H1 (cell line): Measurements from ENCODE around the gene THUMPD2. TPM values are rescaled to one million over a fixed set of nuclear protein-coding genes. Genes with fewer than 3 reads are reported as not detected.

Experiments used
- CTCF ChIA-PET: fragments of 300-600 bp; sonication (Branson Sonifier 250); formaldehyde crosslinking; loops from one replicate; lab custom pipeline; 2021; ENCODE audit not compliant: partially characterized antibody; lab: Charles Lee
- POLR2A ChIA-PET: fragments of 300-600 bp; sonication (Branson Sonifier 250); formaldehyde crosslinking; loops from one replicate; lab custom pipeline; 2021; ENCODE audit warnings: inconsistent platforms; ENCODE audit not compliant: partially characterized antibody; lab: Charles Lee
- DNase-seq, 2 experiments: peaks; one replicate each; pipeline versions ENCODE4 v3.0.0 to v3.0.0-alpha.2; 2010 to 2022; ENCODE audit warnings: low spot score in 2 of 2, low read depth in 1 of 2, mixed read lengths in 1 of 2
- FAIRE-seq: peaks from 2 replicates; lab custom pipeline; 2011; peaks lifted over from hg19 to GRCh38; lab: Jason Lieb, UNC
- H2AFZ ChIP-seq: 2 replicates; pipeline ENCODE4 v1.8.1; 2012; ENCODE audit warnings: low read length, inconsistent platforms
- H2AK5ac ChIP-seq: 2 replicates; pipeline ENCODE4 v1.6.1; 2013; ENCODE audit warnings: low read depth, low read length
- H2BK120ac ChIP-seq: replicated peaks from 2 replicates; pipeline ENCODE3; 2013; ENCODE audit warnings: low read depth, low read length, inconsistent platforms
- H2BK12ac ChIP-seq: 2 replicates; pipeline ENCODE4 v1.6.1; 2013; ENCODE audit warnings: low read depth, low read length
- H2BK15ac ChIP-seq: 2 replicates; pipeline ENCODE4 v1.6.1; 2013; ENCODE audit warnings: low read length
- H2BK20ac ChIP-seq: 2 replicates; pipeline ENCODE4 v1.6.1; 2013; ENCODE audit warnings: low read length
- H2BK5ac ChIP-seq: 2 replicates; pipeline ENCODE4 v1.6.1; 2013; ENCODE audit warnings: low read depth, low read length
- H3K14ac ChIP-seq: 2 replicates; pipeline ENCODE4 v1.6.1; 2013; ENCODE audit warnings: inconsistent platforms; ENCODE audit not compliant: insufficient read length
- H3K18ac ChIP-seq: 2 replicates; pipeline ENCODE4 v1.6.1; 2013; ENCODE audit warnings: low read length; ENCODE audit errors: extremely low read depth
- H3K23ac ChIP-seq: 2 replicates; pipeline ENCODE4 v1.6.1; 2013; ENCODE audit warnings: inconsistent platforms; ENCODE audit not compliant: insufficient read length
- H3K23me2 ChIP-seq: 2 replicates; pipeline ENCODE4 v1.6.1; 2013; ENCODE audit warnings: low read depth, low read length
- H3K27ac ChIP-seq: 2 replicates; pipeline ENCODE4 v1.6.1; 2011; ENCODE audit warnings: low read depth, low read length, inconsistent platforms
- H3K27me3 ChIP-seq, 4 experiments: replicated peaks in 1 of 4; 1 replicate in 1 of 4; 2 replicates in 3 of 4; pipeline versions ENCODE4 v1.6.1 to v1.8.1; 2011 to 2013; ENCODE audit warnings: low read length in 3 of 4, mild to moderate bottlenecking in 3 of 4, inconsistent platforms in 2 of 4, mixed read lengths in 2 of 4, moderate library complexity in 1 of 4; ENCODE audit not compliant: control insufficient read depth in 3 of 4, insufficient read depth in 3 of 4; ENCODE audit errors: extremely low read depth in 1 of 4
- H3K36me3 ChIP-seq, 4 experiments: 2 replicates each; pipeline versions ENCODE4 v1.6.1 to v1.8.1; 2011 to 2013; ENCODE audit warnings: mild to moderate bottlenecking in 4 of 4, low read length in 3 of 4, moderate library complexity in 2 of 4, control low read depth in 1 of 4, inconsistent platforms in 1 of 4; ENCODE audit not compliant: insufficient read depth in 4 of 4, control insufficient read depth in 2 of 4
- H3K4ac ChIP-seq: replicated peaks from 2 replicates; pipeline ENCODE3; 2013; ENCODE audit warnings: low read length, low read depth, mixed read lengths, inconsistent platforms; ENCODE audit not compliant: insufficient read length
- H3K4me1 ChIP-seq, 4 experiments: replicated peaks in 1 of 4; 1 replicate in 1 of 4; 2 replicates in 3 of 4; pipeline versions ENCODE4 v1.6.1 to v1.8.1; 2011 to 2013; ENCODE audit warnings: low read length in 3 of 4, inconsistent platforms in 2 of 4, mixed read lengths in 1 of 4; ENCODE audit not compliant: insufficient read depth in 4 of 4, control insufficient read depth in 3 of 4
- H3K4me2 ChIP-seq, 2 experiments: 2 replicates each; pipeline versions ENCODE4 v1.6.1 to v1.8.1; 2011 to 2013; ENCODE audit warnings: low read depth in 2 of 2, low read length in 2 of 2, control low read depth in 1 of 2, inconsistent platforms in 1 of 2, mild to moderate bottlenecking in 1 of 2; ENCODE audit not compliant: insufficient read depth in 1 of 2
- H3K4me3 ChIP-seq, 4 experiments: fragments of 200-600, 300-600 bp in 1 of 4; sonication (generic), shearing (Covaris generic), sonication (Bioruptor Twin) in 1 of 4; 2 replicates each; pipeline versions ENCODE4 v1.5.1 to v1.8.1; 2011 to 2016; ENCODE audit warnings: low read length in 4 of 4, low read depth in 3 of 4, control low read depth in 2 of 4, inconsistent platforms in 2 of 4, mild to moderate bottlenecking in 2 of 4, mixed read lengths in 1 of 4, moderate library complexity in 1 of 4; ENCODE audit not compliant: insufficient read depth in 2 of 4; ENCODE audit errors: extremely low read depth in 1 of 4
- H3K56ac ChIP-seq: replicated peaks from 2 replicates; pipeline ENCODE3; 2013; ENCODE audit warnings: low read depth, mild to moderate bottlenecking, mixed read lengths, low read length, inconsistent platforms; ENCODE audit not compliant: insufficient read length
- H3K79me1 ChIP-seq: 2 replicates; pipeline ENCODE4 v1.6.1; 2013; ENCODE audit warnings: low read depth, low read length, control low read depth
- H3K79me2 ChIP-seq, 2 experiments: 2 replicates each; pipeline versions ENCODE4 v1.6.1 to v1.8.1; 2012 to 2013; ENCODE audit warnings: low read length in 2 of 2, mild to moderate bottlenecking in 2 of 2, inconsistent platforms in 1 of 2; ENCODE audit not compliant: insufficient read depth in 2 of 2, control insufficient read depth in 1 of 2
- H3K9ac ChIP-seq, 4 experiments: replicated peaks in 1 of 4; 1 replicate in 1 of 4; 2 replicates in 3 of 4; pipeline versions ENCODE4 v1.6.1 to v1.8.1; 2011 to 2013; ENCODE audit warnings: low read depth in 3 of 4, low read length in 3 of 4, control low read depth in 2 of 4, mild to moderate bottlenecking in 2 of 4, moderate library complexity in 2 of 4, inconsistent platforms in 1 of 4; ENCODE audit errors: extremely low read depth in 1 of 4
- H3K9me3 ChIP-seq, 2 experiments: 2 replicates each; pipeline versions ENCODE4 v1.6.1 to v1.8.1; 2012 to 2013; ENCODE audit warnings: mild to moderate bottlenecking in 2 of 2, moderate library complexity in 2 of 2, control low read depth in 1 of 2, inconsistent platforms in 1 of 2, low read depth in 1 of 2, low read length in 1 of 2, mixed read lengths in 1 of 2; ENCODE audit not compliant: insufficient read depth in 2 of 2
- H4K20me1 ChIP-seq, 2 experiments: replicated peaks in 1 of 2; 2 replicates each; pipeline versions ENCODE3 to v1.8.1; 2011 to 2013; ENCODE audit warnings: inconsistent platforms in 2 of 2, low read length in 2 of 2, mild to moderate bottlenecking in 1 of 2; ENCODE audit not compliant: insufficient read depth in 2 of 2, control insufficient read depth in 1 of 2
- H4K5ac ChIP-seq: 2 replicates; pipeline ENCODE4 v1.6.1; 2013; ENCODE audit warnings: low read length, low read depth, mixed read lengths, inconsistent platforms; ENCODE audit not compliant: insufficient read length
- H4K8ac ChIP-seq: 2 replicates; pipeline ENCODE4 v1.8.0; 2013; ENCODE audit warnings: mild to moderate bottlenecking, moderate library complexity, low read length, inconsistent platforms; ENCODE audit not compliant: insufficient read depth; ENCODE audit errors: extremely low read depth
- H4K91ac ChIP-seq: replicated peaks from 2 replicates; pipeline ENCODE3; 2013; ENCODE audit warnings: low read length, mixed read lengths, inconsistent platforms; ENCODE audit not compliant: insufficient read length
- CHD1 ChIP-seq: IDR thresholded peaks from 2 replicates; pipeline ENCODE4 v1.6.1; 2012; ENCODE audit warnings: low read depth, low read length, improper control_type of control experiment
- CREB1 ChIP-seq: IDR thresholded peaks from 2 replicates; pipeline ENCODE4 v1.6.1; 2012; ENCODE audit warnings: inconsistent platforms
- E2F6 ChIP-seq: IDR thresholded peaks from 2 replicates; pipeline ENCODE4 v1.6.1; 2012; ENCODE audit warnings: inconsistent platforms
- EZH2 ChIP-seq: fragments of 200-600 bp; sonication (generic); IDR thresholded peaks from 2 replicates; pipeline ENCODE4 v1.7.1; 2012; ENCODE audit warnings: low read depth, mild to moderate bottlenecking, moderate library complexity, low read length, inconsistent platforms; ENCODE audit not compliant: severe bottlenecking
- HDAC2 ChIP-seq, 2 experiments: fragments of 300-600 bp in 1 of 2; sonication (generic) in 1 of 2; IDR thresholded peaks; 2 replicates each; pipeline ENCODE4 v1.6.1; 2011 to 2012; ENCODE audit warnings: low read depth in 2 of 2, low read length in 2 of 2, mild to moderate bottlenecking in 2 of 2, moderate library complexity in 2 of 2, borderline replicate concordance in 1 of 2, inconsistent platforms in 1 of 2
- NANOG ChIP-seq: IDR thresholded peaks from 2 replicates; pipeline ENCODE4 v1.6.1; 2011; ENCODE audit warnings: low read length, low read depth, mild to moderate bottlenecking, inconsistent platforms; ENCODE audit not compliant: insufficient read depth, poor library complexity, severe bottlenecking
- POLR2A ChIP-seq, 2 experiments: IDR thresholded peaks; 1 replicate in 1 of 2; 2 replicates in 1 of 2; pipeline ENCODE4 v1.6.1; 2011; ENCODE audit warnings: low read depth in 2 of 2, low read length in 2 of 2, mild to moderate bottlenecking in 2 of 2; ENCODE audit errors: control extremely low read depth in 1 of 2
- TAF1 ChIP-seq: IDR thresholded peaks from 2 replicates; pipeline ENCODE4 v1.6.1; 2011; ENCODE audit warnings: mild to moderate bottlenecking, low read depth, low read length
- USF2 ChIP-seq: IDR thresholded peaks from 2 replicates; pipeline ENCODE4 v1.6.1; 2011; ENCODE audit warnings: low read length, improper control_type of control experiment
- YY1 ChIP-seq: IDR thresholded peaks from 2 replicates; pipeline ENCODE4 v1.6.1; 2011; ENCODE audit warnings: low read depth, mild to moderate bottlenecking, low read length
- ZNF274 ChIP-seq: IDR thresholded peaks from 2 replicates; pipeline ENCODE4 v1.7.0; 2012; ENCODE audit warnings: low read length, borderline replicate concordance; ENCODE audit errors: extremely low read depth
- WGBS, 2 experiments: shearing (Covaris generic) in 1 of 2; methylation state at CpG; one replicate each; pipeline versions ENCODE4 v1.1.6 to v1.1.7; 2013 to 2015; ENCODE audit warnings: low lambda C conversion rate in 2 of 2, mixed read lengths in 2 of 2, inconsistent platforms in 1 of 2, low coverage in 1 of 2, missing lambda C conversion rate in 1 of 2; ENCODE audit not compliant: insufficient replicate concordance in 2 of 2, insufficient coverage in 1 of 2, insufficient read length in 1 of 2; ENCODE audit errors: extremely low coverage in 1 of 2, missing lambda C conversion rate in 1 of 2; 5-methylcytosine and 5-hydroxymethylcytosine counted together
- polyA plus RNA-seq, 7 experiments: library from polyadenylated mRNA; depleted of rRNA in 3 of 7; stranded (reverse) in 5 of 7; unstranded in 2 of 7; fragments of >200 nt in 5 of 7; fragments of 200-250 nt in 2 of 7; gene quantifications; 1 replicate in 5 of 7; 2 replicates in 1 of 7; 4 replicates in 1 of 7; pipeline versions ENCODE4 v1.2.1 to v1.2.3, GENCODE V29; 2011 to 2013; ENCODE audit warnings: missing spikeins in 2 of 7, mixed read lengths in 2 of 7
- total RNA-seq: library from RNA; stranded (reverse); fragmentation: NEBNext Ultra II Directional; extraction: Animal tissue kit (Norgen Biotek cat#: 25700); gene quantifications from 2 replicates; pipeline ENCODE4 v1.2.1, GENCODE V29; 2021

Gene THUMPD2
- total and polyA plus RNA-seq, 2 of the 8 experiments (the other 6 are each of a cell fraction or from before 2014, with no cell fraction given), result 8.6 to 17.0 TPM

GRCh38 chr2:39781697-39782096 is 2.6 kb upstream of the THUMPD2 start:
- no peaks in the 10 kb centered on the region for H3K27me3 ChIP-seq
- H4K8ac ChIP-seq, result no peak overlapping the region
- no peak overlapping the region for H3K4me2 ChIP-seq
- H2BK12ac ChIP-seq, result no peak overlapping the region
- peaks cover 0 to 3% (median 0%) of the 10 kb centered on the region in 4 experiments; a peak in 1 of 8 replicates for H3K36me3 ChIP-seq
- 100% methylated on average over 1 of the region's 1 CpG; no CpG with 5 or more reads in 1 of the 2 experiments for WGBS, 2 experiments
- POLR2A ChIA-PET, result no interaction called here
- H3K23me2 ChIP-seq, result no peaks in the 10 kb centered on the region; the same call in 1 of the 2 replicates
- no peak for DNase-seq
- FAIRE-seq, result no peak
- no peak overlapping the region for H2BK5ac ChIP-seq
- H2BK20ac ChIP-seq, result no peak overlapping the region
- no peak overlapping the region for H2AK5ac ChIP-seq
- no peak overlapping the region for H4K5ac ChIP-seq
- no peaks in the 10 kb centered on the region for H3K79me1 ChIP-seq
- CTCF ChIA-PET, result interaction anchor here (1.0 kb wide), 1 partner anchor 184 kb away, joined by 3 read pairs; no protein-coding TSS in a partner anchor
- no peak overlapping the region for H4K91ac ChIP-seq
- H3K4me1 ChIP-seq, result peaks cover 2 to 4% (median 3%) of the 10 kb centered on the region in 4 experiments; a peak in 5 of 7 replicates
- no peak overlapping the region for H3K14ac ChIP-seq
- no peak overlapping the region for H3K9ac ChIP-seq
- no peak overlapping the region for H3K4me3 ChIP-seq
- no peak overlapping the region for H2BK120ac ChIP-seq
- no peak overlapping the region for H3K18ac ChIP-seq
- H3K4ac ChIP-seq, result no peak overlapping the region
- peaks cover 0 to 21% of the 10 kb centered on the region in 2 experiments; a peak in 2 of 4 replicates for H3K79me2 ChIP-seq
- no peaks in the 10 kb centered on the region for H3K9me3 ChIP-seq
- H3K23ac ChIP-seq, result no peak overlapping the region
- H2AFZ ChIP-seq, result no peak overlapping the region
- no peaks in the 10 kb centered on the region for H4K20me1 ChIP-seq
- no peak overlapping the region for H2BK15ac ChIP-seq
- H3K27ac ChIP-seq, result no peak overlapping the region
- no peak overlapping the region for H3K56ac ChIP-seq
- TF ChIP-seq HDAC2 (IDR thresholded peaks at IDR 0.05; ENCODE audit: borderline replicate concordance in 1 of 2, low read depth in 2 of 2, low read length in 2 of 2), result no peak
- no peak for TF ChIP-seq NANOG
- no peak for TF ChIP-seq CHD1
- TF ChIP-seq USF2, result no peak
- TF ChIP-seq YY1, result no peak
- no peak for TF ChIP-seq POLR2A (IDR thresholded peaks at IDR 0.05; ENCODE audit: control extremely low read depth in 1 of 2, low read depth in 2 of 2, low read length in 2 of 2)
- no peak for TF ChIP-seq E2F6
- no peak for TF ChIP-seq TAF1
- TF ChIP-seq EZH2, result no peak
- TF ChIP-seq ZNF274, result no peak
- TF ChIP-seq CREB1, result no peak
